ENCODE measurements around the gene CACNG4. TPM values are rescaled to one million over a fixed set of nuclear protein-coding genes. Genes with fewer than 3 reads are reported as not detected.

The CACNG4 gene
- total RNA-seq, 1 donor from 2014 or later: 0.74 TPM

GRCh38 chr17:66957951-66958579, 6.4 kb upstream of the CACNG4 start:
- intact Hi-C loops (cut with DNase I): no loop called here
- no peak for TF ChIP-seq POLR2AphosphoS5 (IDR thresholded peaks at IDR 0.05; ENCODE audit: insufficient read depth in 1 of 2, low read depth in 1 of 2)
- TF ChIP-seq POLR2A (IDR thresholded peaks at IDR 0.05): no peak
- no peak for TF ChIP-seq CTCF (IDR thresholded peaks at IDR 0.05)
- no peaks in the 10 kb centered on the region for H3K27me3 ChIP-seq
- no peaks in the 10 kb centered on the region for H3K9me3 ChIP-seq
- H3K4me3 ChIP-seq: no peak overlapping the region
- no peaks in the 10 kb centered on the region for H3K4me1 ChIP-seq
- DNase-seq (ENCODE audit: extremely low spot score in 2 of 2): no peak
- H3K27ac ChIP-seq: no peak overlapping the region
- no peaks in the 10 kb centered on the region for H3K36me3 ChIP-seq

GRCh38 chr17:66959641-66960375, 4.7 kb upstream of the CACNG4 start:
- no peaks in the 10 kb centered on the region for H3K36me3 ChIP-seq
- peaks cover 8% of the 10 kb centered on the region for H3K4me1 ChIP-seq
- H3K4me3 ChIP-seq: no peak overlapping the region
- intact Hi-C loops (cut with DNase I): no loop called here
- H3K27me3 ChIP-seq: no peaks in the 10 kb centered on the region
- H3K27ac ChIP-seq: no peak overlapping the region
- H3K9me3 ChIP-seq: no peaks in the 10 kb centered on the region
- DNase-seq (ENCODE audit: extremely low spot score in 2 of 2): no peak
- TF ChIP-seq POLR2A (IDR thresholded peaks at IDR 0.05): no peak
- TF ChIP-seq POLR2AphosphoS5 (IDR thresholded peaks at IDR 0.05; ENCODE audit: insufficient read depth in 1 of 2, low read depth in 1 of 2): no peak
- no peak for TF ChIP-seq CTCF (IDR thresholded peaks at IDR 0.05)

GRCh38 chr17:66960613-66961012, 3.9 kb upstream of the CACNG4 start:
- H3K4me3 ChIP-seq: no peak overlapping the region
- H3K27ac ChIP-seq: no peak overlapping the region
- peaks cover 16% of the 10 kb centered on the region for H3K4me1 ChIP-seq
- H3K9me3 ChIP-seq: no peaks in the 10 kb centered on the region
- no peak for DNase-seq (ENCODE audit: extremely low spot score in 2 of 2)
- H3K36me3 ChIP-seq: no peaks in the 10 kb centered on the region
- no peaks in the 10 kb centered on the region for H3K27me3 ChIP-seq
- TF ChIP-seq CTCF (IDR thresholded peaks at IDR 0.05) (no peak), POLR2AphosphoS5 (IDR thresholded peaks at IDR 0.05; ENCODE audit: insufficient read depth in 1 of 2, low read depth in 1 of 2) (no peak), POLR2A (IDR thresholded peaks at IDR 0.05) (no peak)
- intact Hi-C loops (cut with DNase I): no loop called here

- Histone ChIP-seq H3K36me3 (no peaks in the 10 kb centered on the region), H3K4me3 (no peak overlapping the region), H3K4me1 (peaks cover 26% of the 10 kb centered on the region), H3K27ac (no peak overlapping the region), H3K27me3 (no peaks in the 10 kb centered on the region), H3K9me3 (no peaks in the 10 kb centered on the region)
- TF ChIP-seq POLR2AphosphoS5 (IDR thresholded peaks at IDR 0.05; ENCODE audit: insufficient read depth in 1 of 2, low read depth in 1 of 2) (no peak), POLR2A (IDR thresholded peaks at IDR 0.05) (no peak), CTCF (IDR thresholded peaks at IDR 0.05) (no peak)
- intact Hi-C loops (cut with DNase I): no loop called here
- no peak for DNase-seq (ENCODE audit: extremely low spot score in 2 of 2)
Observed at GRCh38 chr17:66963521-66963908, 992 bp upstream of the CACNG4 start.

Measured in vagina (tissue), 2 donors.